Activated CD4-positive, alpha-beta memory T cell treated with anti-CD3 and anti-CD28 coated beads, Interleukin-2, amount 10 ng/mL, durations not matched to agents 7 days and 5 days (primary cell): ENCODE data around the gene CREB3. TPM values are rescaled to one million over a fixed set of nuclear protein-coding genes. Genes with fewer than 3 reads are reported as not detected.

Experiments
- CTCF ChIA-PET: fragments of 350-600 bp; sonication (Branson Sonifier 250); formaldehyde crosslinking; loops from one replicate; lab custom pipeline; 2021; ENCODE audit warnings: antibody characterized with exemption, inconsistent platforms; lab: Charles Lee
- POLR2A ChIA-PET: fragments of 350-600 bp; sonication (Branson Sonifier 250); formaldehyde crosslinking; loops from one replicate; lab custom pipeline; 2021; ENCODE audit warnings: antibody characterized with exemption; lab: Charles Lee
- DNase-seq: peaks from one replicate; pipeline ENCODE4 v3.0.0-alpha.2; 2020
- H3K27ac Mint-ChIP-seq: one replicate; pipeline ENCODE4 v1.8.0; 2021; ENCODE audit warnings: mild to moderate bottlenecking, mixed read lengths
- H3K27me3 Mint-ChIP-seq: one replicate; pipeline ENCODE4 v1.8.0; 2021; ENCODE audit warnings: mixed read lengths
- H3K36me3 Mint-ChIP-seq: one replicate; pipeline ENCODE4 v1.8.0; 2021; ENCODE audit warnings: low read depth, mixed read lengths
- H3K4me1 Mint-ChIP-seq: one replicate; pipeline ENCODE4 v1.8.0; 2021; ENCODE audit warnings: mixed read lengths
- H3K4me3 Mint-ChIP-seq: one replicate; pipeline ENCODE4 v1.8.0; 2021; ENCODE audit warnings: mild to moderate bottlenecking, mixed read lengths
- H3K9me3 Mint-ChIP-seq: one replicate; pipeline ENCODE4 v1.8.0; 2021; ENCODE audit warnings: mixed read lengths
- total RNA-seq, 2 experiments: library from RNA; stranded (reverse); gene quantifications; one replicate each; pipeline ENCODE4 v1.2.3, GENCODE V29; 2021

CREB3 gene
- total RNA-seq, 2 experiments from 2014 or later = 23.2 to 24.1 TPM

- ChIA-PET CTCF (interaction anchor here (0.6 to 0.8 kb wide), 2 partner anchors 14 to 26 kb away, joined by 3 to 4 read pairs; no protein-coding TSS in a partner anchor), POLR2A (interaction anchor here (1.2 to 2.0 kb wide), 2 partner anchors 10 to 23 kb away, joined by 4 to 5 read pairs; partner anchors contain the start of genes GBA2 and RGP1)
- no peaks in the 10 kb centered on the region for H3K9me3 Mint-ChIP-seq
- H3K4me3 Mint-ChIP-seq = no peak overlapping the region
- no peaks in the 10 kb centered on the region for H3K4me1 Mint-ChIP-seq
- no peaks in the 10 kb centered on the region for H3K27me3 Mint-ChIP-seq
- DNase-seq = no peak
- no peak overlapping the region for H3K27ac Mint-ChIP-seq
- no peaks in the 10 kb centered on the region for H3K36me3 Mint-ChIP-seq
Measured at GRCh38 chr9:35771075-35771433, 38.6 kb downstream of the CREB3 start.

GRCh38 chr9:35771534-35771933 lies 39.1 kb downstream of the CREB3 start:
- no peak overlapping the region for H3K4me3 Mint-ChIP-seq
- no peaks in the 10 kb centered on the region for H3K36me3 Mint-ChIP-seq
- DNase-seq = no peak
- POLR2A ChIA-PET = interaction anchor here (1.2 to 2.0 kb wide), 2 partner anchors 11 to 23 kb away, joined by 4 to 5 read pairs; partner anchors contain the start of genes GBA2 and RGP1
- H3K9me3 Mint-ChIP-seq = no peaks in the 10 kb centered on the region
- H3K27ac Mint-ChIP-seq = no peak overlapping the region
- CTCF ChIA-PET = interaction anchor here (0.6 to 0.8 kb wide), 2 partner anchors 15 to 26 kb away, joined by 3 to 4 read pairs; no protein-coding TSS in a partner anchor
- H3K27me3 Mint-ChIP-seq = no peaks in the 10 kb centered on the region
- H3K4me1 Mint-ChIP-seq = no peaks in the 10 kb centered on the region

- Mint-ChIP-seq H3K4me1 (no peaks in the 10 kb centered on the region), H3K27ac (no peak overlapping the region), H3K36me3 (no peaks in the 10 kb centered on the region), H3K4me3 (no peak overlapping the region), H3K27me3 (no peaks in the 10 kb centered on the region), H3K9me3 (no peaks in the 10 kb centered on the region)
- POLR2A ChIA-PET = interaction anchor here (2.0 kb wide), 1 partner anchor 11 kb away, joined by 5 read pairs; no protein-coding TSS in a partner anchor
- CTCF ChIA-PET = interaction anchor here (0.8 to 1.2 kb wide), 3 partner anchors 8 to 110 kb away, joined by 3 to 4 read pairs (median 4); no protein-coding TSS in a partner anchor
- DNase-seq = no peak
Measured at GRCh38 chr9:35771943-35772342, 39.5 kb downstream of the CREB3 start.

GRCh38 chr9:35774907-35775635 lies 42.6 kb downstream of the CREB3 start:
- Mint-ChIP-seq H3K36me3 (peaks cover under 1% of the 10 kb centered on the region), H3K9me3 (no peaks in the 10 kb centered on the region), H3K27ac (no peak overlapping the region), H3K4me1 (no peaks in the 10 kb centered on the region), H3K27me3 (no peaks in the 10 kb centered on the region), H3K4me3 (no peak overlapping the region)
- CTCF ChIA-PET = interaction anchor here (0.8 to 1.3 kb wide), 6 partner anchors 15 to 128 kb away, joined by 3 to 6 read pairs (median 3); partner anchors contain the start of genes GBA2 and RGP1
- POLR2A ChIA-PET = no interaction called here
- DNase-seq = no peak

GRCh38 chr9:35776018-35776417 lies 43.6 kb downstream of the CREB3 start:
- peaks cover 5% of the 10 kb centered on the region for H3K36me3 Mint-ChIP-seq

GRCh38 chr9:35778496-35778895 lies 46.0 kb downstream of the CREB3 start:
- H3K4me1 Mint-ChIP-seq = no peaks in the 10 kb centered on the region
- no peaks in the 10 kb centered on the region for H3K27me3 Mint-ChIP-seq
- H3K36me3 Mint-ChIP-seq = peaks cover 9% of the 10 kb centered on the region
- DNase-seq = no peak
- H3K27ac Mint-ChIP-seq = no peak overlapping the region
- H3K9me3 Mint-ChIP-seq = no peaks in the 10 kb centered on the region
- CTCF ChIA-PET = interaction anchor here (0.8 to 2.2 kb wide), 7 partner anchors 12 to 176 kb away, joined by 3 to 8 read pairs (median 4); no protein-coding TSS in a partner anchor
- POLR2A ChIA-PET = no interaction called here
- no peak overlapping the region for H3K4me3 Mint-ChIP-seq

More at GRCh38 chr9:35776018-35776417, 43.6 kb downstream of the CREB3 start:
- CTCF ChIA-PET = interaction anchor here (1.1 to 1.3 kb wide), 3 partner anchors 14 to 27 kb away, joined by 3 to 6 read pairs (median 4); partner anchors contain the start of genes GBA2 and RGP1
- DNase-seq = no peak
- H3K27me3 Mint-ChIP-seq = no peaks in the 10 kb centered on the region
- H3K4me3 Mint-ChIP-seq = no peak overlapping the region
- POLR2A ChIA-PET = no interaction called here
- no peaks in the 10 kb centered on the region for H3K9me3 Mint-ChIP-seq
- no peaks in the 10 kb centered on the region for H3K4me1 Mint-ChIP-seq
- H3K27ac Mint-ChIP-seq = no peak overlapping the region

GRCh38 chr9:35781066-35781465 lies 48.6 kb downstream of the CREB3 start:
- Mint-ChIP-seq H3K36me3 (peaks cover 21% of the 10 kb centered on the region), H3K9me3 (no peaks in the 10 kb centered on the region), H3K27me3 (no peaks in the 10 kb centered on the region), H3K4me1 (no peaks in the 10 kb centered on the region), H3K27ac (no peak overlapping the region), H3K4me3 (no peak overlapping the region)
- ChIA-PET CTCF (interaction anchor here (1.5 to 1.6 kb wide), 2 partner anchors 9 to 121 kb away, joined by 4 to 5 read pairs; no protein-coding TSS in a partner anchor), POLR2A (interaction anchor here (1.1 kb wide), 1 partner anchor 25 kb away, joined by 3 read pairs; no protein-coding TSS in a partner anchor)
- DNase-seq = no peak

- Mint-ChIP-seq H3K27me3 (no peaks in the 10 kb centered on the region), H3K4me1 (no peaks in the 10 kb centered on the region), H3K36me3 (peaks cover 27% of the 10 kb centered on the region), H3K27ac (no peak overlapping the region), H3K4me3 (no peak overlapping the region), H3K9me3 (no peaks in the 10 kb centered on the region)
- POLR2A ChIA-PET = no interaction called here
- no peak for DNase-seq
- CTCF ChIA-PET = interaction anchor here (1.9 kb wide), 1 partner anchor 48 kb away, joined by 5 read pairs; no protein-coding TSS in a partner anchor
Measured at GRCh38 chr9:35783418-35783817, 51.0 kb downstream of the CREB3 start.

Other genes starting within 250 kb of the CREB3 start
- 1 to 10 TPM; 1.2 to 1.4 TPM for gene RUSC2, start 242.6 kb upstream of the CREB3 start, total RNA-seq
- 10 to 100 TPM; 31.7 to 32.3 TPM for gene TESK1, start 127.4 kb upstream of the CREB3 start, total RNA-seq
- 10 to 100 TPM; 11.8 to 11.9 TPM for gene CD72, start 114.3 kb upstream of the CREB3 start, total RNA-seq
- 100 to 1,000 TPM; 210 to 214 TPM for gene SIT1, start 81.7 kb upstream of the CREB3 start, total RNA-seq
- over 10,000 TPM in 1 of 2 experiments, 1,000 to 10,000 TPM in 1; 9,885 to 10,678 TPM for gene RMRP, start 74.6 kb upstream of the CREB3 start, total RNA-seq
- gene CCDC107, start 74.4 kb upstream of the CREB3 start, total RNA-seq = 10 to 100 TPM; 36.6 to 37.7 TPM
- gene ARHGEF39, start 67.5 kb upstream of the CREB3 start, total RNA-seq = 10 to 100 TPM; 19.1 to 19.9 TPM
- 1 to 10 TPM; 1.1 to 1.2 TPM for gene CA9, start 58.7 kb upstream of the CREB3 start, total RNA-seq
- gene TPM2, start 42.7 kb upstream of the CREB3 start, total RNA-seq = 1 to 10 TPM; 8.9 to 9.2 TPM
- 100 to 1,000 TPM; 341 to 354 TPM for gene TLN1, start 471 bp upstream of the CREB3 start, total RNA-seq
- 10 to 100 TPM; 45.8 to 49.1 TPM for gene GBA2, start 16.6 kb downstream of the CREB3 start, total RNA-seq
- gene RGP1, start 16.6 kb downstream of the CREB3 start, total RNA-seq = 10 to 100 TPM; 29.1 to 29.5 TPM
- gene MSMP, start 21.6 kb downstream of the CREB3 start, total RNA-seq = under 1 TPM in 1 of 2 experiments, not detected in 1; 0.48 TPM
- 1 to 10 TPM; 7.7 to 8.5 TPM for gene NPR2, start 58.9 kb downstream of the CREB3 start, total RNA-seq
- gene SPAG8, start 79.6 kb downstream of the CREB3 start, total RNA-seq = 1 to 10 TPM; 2.0 to 2.2 TPM
- 10 to 100 TPM; 77.8 to 79.2 TPM for gene HINT2, start 82.4 kb downstream of the CREB3 start, total RNA-seq
- gene FAM221B, start 96.1 kb downstream of the CREB3 start, total RNA-seq = not detected
- gene TMEM8B, start 96.6 kb downstream of the CREB3 start, total RNA-seq = 1 to 10 TPM; 3.1 to 3.2 TPM
- gene OR13J1, start 137.7 kb downstream of the CREB3 start, total RNA-seq = not detected
- not detected for gene HRCT1, start 173.5 kb downstream of the CREB3 start, total RNA-seq
- gene SPAAR, start 176.8 kb downstream of the CREB3 start, total RNA-seq = not detected
- gene OR2S2, start 225.5 kb downstream of the CREB3 start, total RNA-seq = not detected